Measurements from ENCODE around the gene EGFL8.
A peak's percentile ranks its signal among the peaks of the same experiment; 100 is the strongest.

EGFL8 gene

GRCh38 chr6:32147401-32148132 lies 16.8 kb upstream of the EGFL8 start:
- no peak for DNase-seq

GRCh38 chr6:32148289-32149091 lies 15.9 kb upstream of the EGFL8 start:
- DNase-seq: no peak

- DNase-seq: no peak
Measured at GRCh38 chr6:32149092-32149755, 15.2 kb upstream of the EGFL8 start.

GRCh38 chr6:32149932-32150870 lies 14.2 kb upstream of the EGFL8 start:
- no peak for DNase-seq

GRCh38 chr6:32151181-32151862 lies 13.1 kb upstream of the EGFL8 start:
- no peak for DNase-seq

- DNase-seq: no peak
Measured at GRCh38 chr6:32151863-32152768, 12.3 kb upstream of the EGFL8 start, which contains the start of gene PRRT1. PRRT1 (minus strand) TSS chr6:32151939; CDS start chr6:32151827, 112 bp downstream.

GRCh38 chr6:32152769-32153563 lies 11.4 kb upstream of the EGFL8 start:
- peak; percentile 31 for DNase-seq

- DNase-seq: peak; percentile 90
Measured at GRCh38 chr6:32153564-32154513, 10.6 kb upstream of the EGFL8 start, which contains the start of gene PPT2. PPT2 (plus strand) TSS chr6:32154141; CDS start chr6:32154595, 454 bp downstream.

- peak; percentile 94 for DNase-seq
Measured at GRCh38 chr6:32154514-32155161, 9.8 kb upstream of the EGFL8 start.

GRCh38 chr6:32156891-32157290 lies 7.5 kb upstream of the EGFL8 start:
- no peak for DNase-seq

GRCh38 chr6:32158052-32158451 lies 6.3 kb upstream of the EGFL8 start:
- no peak for DNase-seq

GRCh38 chr6:32163559-32164258 lies 686 bp upstream of the EGFL8 start:
- no peak for DNase-seq

- DNase-seq: peak; percentile 89
Measured at GRCh38 chr6:32166411-32167061, 2.1 kb downstream of the EGFL8 start.

- peak; percentile 88 for DNase-seq
Measured at GRCh38 chr6:32167154-32167760, 2.9 kb downstream of the EGFL8 start.

GRCh38 chr6:32167761-32168262 lies 3.4 kb downstream of the EGFL8 start:
- no peak for DNase-seq

- DNase-seq: no peak
Measured at GRCh38 chr6:32168350-32168749, 4.0 kb downstream of the EGFL8 start.
